Right ventricle myocardium inferior (tissue), 1 donor: ENCODE data around the gene COL4A2. TPM values are rescaled to one million over a fixed set of nuclear protein-coding genes. Genes with fewer than 3 reads are reported as not detected.

Source experiments
- ATAC-seq: fragments of 200-7000 bp; cut with Tn5 transposase; one replicate; pipeline ENCODE4 v1.9.1; 2020; ENCODE audit warnings: mild to moderate bottlenecking, moderate library complexity
- DNase-seq: peaks from one replicate; pipeline ENCODE4 v3.0.0; 2021; ENCODE audit errors: missing footprints
- intact Hi-C: fragments of 100-400 bp; cut with DNase I; formaldehyde crosslinking; loops from one replicate; pipeline ENCODE4 v1.11.0; 2022
- microRNA-seq: library from miRNA; unstranded; fragments of <30 nt; microRNA quantifications from one replicate; pipeline ENCODE4 v1.2.0, GENCODE V29; 2020
- total RNA-seq: library from RNA; stranded (reverse); fragmentation: NEBNext Ultra II Directional; extraction: Animal tissue kit (Norgen Biotek cat#: 25700); gene quantifications from one replicate; pipeline ENCODE4 v1.2.1, GENCODE V29; 2021
- donor health status: DM: no; HTN: yes; CAD: no; lungs with severe emphysema.

The COL4A2 gene
- total RNA-seq, 1 donor from 2014 or later, result 126 TPM

DNA sequence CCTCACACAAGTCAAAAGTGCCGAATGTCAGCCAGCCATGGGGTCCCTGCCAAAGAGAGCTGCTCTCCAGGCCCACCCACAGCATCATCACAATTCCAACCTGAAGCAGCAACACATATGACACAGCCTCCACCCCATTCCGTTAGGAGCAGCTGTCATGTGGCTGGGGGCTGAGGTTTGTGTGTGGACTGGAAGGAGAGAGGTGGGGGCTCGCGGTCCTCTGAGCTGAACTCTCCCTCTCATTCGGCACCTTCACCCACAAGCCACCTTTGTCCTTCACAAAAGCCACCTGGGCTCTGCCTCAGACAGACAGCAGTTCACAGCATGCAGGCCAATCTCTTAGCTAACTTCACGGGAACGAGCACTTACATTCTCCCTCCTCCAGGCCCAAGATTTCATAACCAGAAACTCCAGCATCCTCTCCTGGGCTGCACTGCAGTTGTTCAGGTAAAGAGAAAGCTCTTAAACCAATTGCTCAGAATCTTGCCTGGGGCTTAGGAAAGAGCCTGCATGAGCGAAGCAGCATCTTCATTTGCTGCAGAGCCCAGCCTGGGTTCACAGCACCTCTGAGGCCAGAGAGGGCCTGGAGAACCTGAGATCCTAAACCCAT is 247.2 kb downstream of the COL4A2 start:
- DNase-seq, result no peak
- intact Hi-C loops, result no loop called here
- no peak for ATAC-seq

DNA sequence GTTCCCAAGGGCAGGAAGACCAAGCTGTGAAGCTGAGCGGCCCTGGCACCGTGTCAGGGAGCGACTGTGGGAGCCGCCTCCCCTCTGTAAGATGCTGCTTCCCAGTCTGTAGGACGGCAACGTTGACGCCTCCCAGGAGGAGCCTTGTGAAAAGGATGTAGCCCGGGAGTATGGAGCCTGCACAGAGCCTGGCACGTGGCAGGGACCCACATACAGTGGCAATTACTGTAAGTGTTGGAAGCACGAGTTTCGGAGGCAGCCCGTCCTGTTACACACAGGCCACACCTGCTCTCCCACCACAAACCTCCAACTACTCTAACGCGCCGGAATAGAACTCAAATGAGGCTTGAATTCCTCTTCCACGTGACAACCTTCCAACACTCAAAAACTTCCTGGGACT is 247.9 kb downstream of the COL4A2 start:
- ATAC-seq (no peak), DNase-seq (no peak)
- intact Hi-C loops, result no loop called here

DNA sequence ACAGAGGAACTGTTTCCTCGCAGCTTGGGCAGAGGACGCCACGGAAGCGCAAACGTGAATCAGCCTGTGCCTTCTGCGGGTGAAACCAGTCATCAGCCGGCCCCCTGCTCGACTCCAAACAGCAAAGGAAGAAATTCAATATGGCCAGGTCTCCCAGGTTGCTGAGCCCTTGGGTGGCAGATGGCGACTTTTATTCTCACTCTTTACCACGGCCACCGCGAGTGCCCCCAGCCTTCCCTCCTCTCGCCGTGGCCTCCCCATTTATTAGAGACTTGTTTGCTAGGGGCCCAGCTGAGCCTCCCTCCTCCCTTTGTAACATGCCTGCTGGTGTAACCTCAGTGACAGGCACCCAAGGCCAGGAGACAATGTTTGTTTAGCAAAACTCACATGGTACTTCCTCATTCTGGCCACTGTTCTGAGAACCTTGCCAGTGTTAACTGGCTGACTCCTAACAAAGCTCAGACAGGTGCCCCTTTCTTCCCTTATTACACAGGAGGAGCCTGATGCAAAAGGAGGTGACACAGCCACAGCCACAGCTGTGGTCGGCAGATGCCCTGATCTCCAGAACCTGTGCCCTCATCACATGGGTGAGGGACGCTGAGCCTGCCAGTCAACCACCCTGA is 248.6 kb downstream of the COL4A2 start:
- intact Hi-C loops, result no loop called here
- ATAC-seq (no peak), DNase-seq (no peak)

DNA sequence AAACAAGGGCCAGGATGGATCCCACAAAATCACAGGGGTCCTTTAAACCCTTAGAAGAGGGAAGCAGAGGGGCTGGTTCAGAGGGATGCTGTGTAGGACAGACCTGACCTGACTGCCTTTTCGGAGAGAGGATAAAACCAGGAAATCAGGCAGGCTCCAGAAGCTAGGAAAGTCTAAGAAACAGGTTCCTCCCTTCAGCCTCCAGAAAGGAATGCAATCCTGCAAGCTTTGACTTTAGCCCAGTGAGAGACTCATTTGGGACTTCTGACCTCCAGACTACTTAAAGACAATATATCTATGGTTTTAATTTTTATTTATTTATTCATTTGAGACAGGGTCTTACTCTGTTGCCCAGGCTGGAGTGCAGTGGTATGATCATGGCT is 249.1 kb downstream of the COL4A2 start:
- no peak for DNase-seq
- intact Hi-C loops, result no loop called here
- no peak for ATAC-seq

DNA sequence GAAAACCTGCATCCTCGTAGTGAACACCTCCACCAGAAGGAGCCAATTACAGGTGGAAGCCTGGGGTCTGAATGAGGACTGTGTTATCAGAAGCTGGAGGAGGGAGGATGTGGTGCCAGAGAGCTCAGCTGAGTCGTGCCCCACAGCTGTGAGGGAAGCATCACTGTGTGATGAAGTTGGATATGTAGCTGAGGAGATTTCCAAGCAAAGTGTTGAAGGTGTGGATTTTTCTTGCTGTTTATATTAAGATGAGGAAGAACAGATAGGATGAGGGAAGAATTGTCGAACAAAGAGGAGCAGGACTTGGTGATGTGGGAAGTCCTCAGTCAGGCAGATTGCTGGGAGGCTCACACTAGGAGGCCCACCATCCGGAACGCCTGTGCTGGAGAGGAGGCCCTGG is 250.0 kb downstream of the COL4A2 start:
- no peak for DNase-seq
- no peak for ATAC-seq
- intact Hi-C loops, result no loop called here

DNA sequence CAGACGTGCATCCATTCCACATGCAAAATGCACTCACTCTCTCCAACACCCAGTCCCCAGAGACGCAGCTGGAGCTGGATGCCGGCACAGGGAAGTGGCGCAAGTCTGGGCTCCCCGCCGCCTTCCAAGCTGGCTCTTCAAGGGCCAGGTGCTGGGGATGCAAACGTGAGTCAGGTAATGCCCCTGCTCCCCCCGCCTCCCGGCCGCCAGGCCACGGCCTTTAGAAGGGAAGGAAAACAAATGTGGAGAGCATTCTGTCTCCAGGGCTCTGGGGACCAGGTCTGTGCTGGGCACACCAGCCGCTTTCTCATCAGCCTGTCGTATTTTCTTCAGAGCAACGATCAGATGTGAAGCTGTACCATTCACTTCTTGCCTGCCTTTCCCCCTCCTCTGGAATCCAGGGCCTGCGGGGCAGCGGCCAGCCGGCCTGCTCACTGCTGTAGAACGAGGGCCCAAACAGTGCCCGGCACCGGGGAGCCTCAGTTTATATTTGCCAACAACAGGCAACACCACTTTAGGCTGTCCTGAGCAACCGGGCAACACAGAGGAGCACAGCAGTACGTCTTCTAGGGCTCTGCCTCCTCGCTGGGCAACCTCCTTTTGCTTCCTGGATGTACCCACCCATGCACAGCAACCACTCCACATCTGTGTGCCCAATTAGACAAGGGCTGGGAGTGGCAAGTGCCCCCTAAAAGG is 250.7 kb downstream of the COL4A2 start:
- intact Hi-C loops, result no loop called here
- DNase-seq, result peak; percentile 71
- no peak for ATAC-seq

DNA sequence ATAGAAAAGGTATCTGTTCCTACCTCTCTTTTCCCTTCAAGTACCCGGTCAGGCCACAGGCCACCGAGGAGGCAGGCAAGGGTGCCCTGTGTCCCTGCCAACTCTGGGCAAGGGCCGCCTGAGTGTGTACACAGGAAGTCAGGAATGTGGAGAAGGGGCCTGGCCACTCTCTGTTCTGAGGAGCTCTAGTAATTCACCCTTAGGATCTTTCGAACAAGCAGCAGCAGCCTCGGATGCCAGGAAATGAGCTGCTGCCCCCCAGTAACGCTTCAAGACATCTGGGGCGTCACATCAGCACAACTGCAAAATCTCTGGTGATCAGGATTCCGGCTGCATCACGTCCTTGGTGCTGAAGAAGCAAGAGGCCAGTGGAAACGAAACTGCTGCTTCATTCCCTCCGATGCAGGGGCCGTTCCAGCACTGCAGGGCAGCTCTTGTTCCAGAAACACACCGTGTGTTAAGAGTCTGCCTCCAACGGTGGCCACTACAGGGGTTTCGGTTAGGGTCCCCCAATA is 252.4 kb downstream of the COL4A2 start:
- intact Hi-C loops, result no loop called here
- DNase-seq, result peak; percentile 64
- peak; percentile 56 for ATAC-seq

DNA sequence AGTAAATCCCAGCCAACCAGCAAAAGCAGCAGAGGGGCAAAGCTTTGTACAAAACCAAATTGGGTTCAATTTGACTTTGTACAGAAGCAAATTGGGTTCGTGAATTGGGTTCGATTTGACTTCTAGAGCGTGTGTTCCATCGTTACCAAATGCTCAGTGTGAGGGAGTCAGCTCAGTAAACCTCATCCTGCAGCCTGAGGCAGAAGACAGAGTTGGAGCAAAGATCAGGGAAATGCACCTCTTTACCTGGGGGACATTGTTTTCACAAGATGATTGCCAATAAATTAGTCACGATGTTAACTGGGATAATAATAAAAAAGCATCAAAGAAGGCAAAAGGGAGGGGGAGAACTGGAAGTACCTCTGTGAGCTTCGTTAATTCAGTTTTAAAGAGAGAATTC is 252.9 kb downstream of the COL4A2 start:
- no peak for ATAC-seq
- intact Hi-C loops, result loop anchor here (1.0 to 10.0 kb wide), 4 partner anchors 13 to 345 kb away; no protein-coding TSS in a partner anchor

DNA sequence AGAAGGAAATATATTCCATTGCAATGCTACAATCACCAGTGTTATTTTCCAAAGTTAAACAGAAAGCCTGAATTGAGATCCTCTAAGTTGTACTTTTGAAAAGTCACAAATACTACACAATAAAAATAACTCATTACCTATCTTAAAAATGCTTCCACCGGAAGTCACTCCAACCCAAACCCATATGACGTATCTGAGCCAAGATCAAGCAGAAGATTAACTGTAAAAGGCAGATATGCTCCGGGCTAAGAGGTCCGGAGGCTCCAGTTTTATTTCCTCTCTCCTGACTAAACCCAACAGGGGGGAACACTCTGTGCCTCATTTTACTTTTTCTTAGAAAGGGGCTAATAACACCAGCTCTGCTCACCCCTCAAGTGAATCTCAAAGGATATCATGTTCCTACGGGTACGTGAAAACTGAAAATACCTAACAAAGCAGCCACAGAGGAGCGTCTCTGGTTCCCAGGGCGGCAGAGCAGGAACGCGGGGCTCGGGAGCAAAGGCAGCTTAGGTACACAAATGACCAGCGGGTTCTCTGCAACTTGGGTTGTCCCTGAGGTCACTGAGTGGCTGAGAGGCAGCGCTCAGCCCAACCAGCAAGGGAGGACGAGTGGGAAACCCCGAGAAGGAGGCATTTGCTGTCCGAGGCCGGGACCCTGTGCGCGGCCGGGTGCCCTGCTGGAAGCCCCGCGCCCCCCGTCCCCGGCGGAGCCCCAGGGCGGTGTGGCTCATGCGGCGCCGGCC is 253.7 kb downstream of the COL4A2 start:
- ATAC-seq (peak; percentile 58), DNase-seq (no peak)
- intact Hi-C loops, result loop anchor here (1.0 to 10.0 kb wide), 4 partner anchors 14 to 346 kb away; no protein-coding TSS in a partner anchor

More for the DNA sequence above, 252.9 kb downstream of the COL4A2 start:
- DNase-seq, result no peak

DNA sequence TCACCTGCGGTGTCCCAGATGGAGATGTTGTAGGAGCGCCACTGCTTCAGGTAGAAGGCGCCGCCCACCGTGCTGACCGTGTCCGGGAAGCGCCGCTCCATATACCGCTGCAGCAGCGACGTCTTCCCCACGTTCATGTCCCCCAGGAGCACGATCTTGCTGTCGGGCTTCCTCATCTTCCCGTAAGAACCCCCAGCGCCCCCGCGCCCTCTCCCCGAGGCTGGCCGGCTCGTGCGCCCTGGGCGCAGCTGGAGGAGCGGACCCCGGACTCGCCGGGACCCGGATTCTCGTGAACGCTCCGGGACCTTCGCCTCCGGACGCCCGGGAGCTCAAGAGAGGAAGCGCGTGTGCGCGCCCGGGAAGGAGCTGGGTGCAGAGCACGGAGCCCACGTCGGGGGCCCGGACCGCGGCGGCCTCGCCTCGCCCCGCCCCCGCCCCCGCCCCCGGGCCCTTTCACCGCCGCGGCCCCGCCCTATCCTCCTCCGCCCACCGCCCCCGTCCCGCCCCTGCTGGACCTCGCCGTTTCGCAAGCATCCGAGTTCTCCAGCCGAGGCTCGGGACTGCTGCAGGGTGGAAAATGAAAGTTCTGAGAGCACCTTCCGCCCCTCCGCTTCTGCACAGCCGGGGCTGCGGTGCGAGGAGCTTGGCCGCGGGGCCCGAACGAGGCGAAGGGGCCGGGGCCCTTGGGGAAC is 254.4 kb downstream of the COL4A2 start, which contains the start of gene RAB20:
Gene RAB20 (minus strand): TSS at position 379 of the 692 bp plus-strand sequence. CDS start 203 bp downstream, at position 176.
- peak; percentile 87 for ATAC-seq
- intact Hi-C loops, result loop anchor here (2.0 to 10.0 kb wide), 4 partner anchors 15 to 347 kb away; no protein-coding TSS in a partner anchor
- DNase-seq, result peak; percentile 94

DNA sequence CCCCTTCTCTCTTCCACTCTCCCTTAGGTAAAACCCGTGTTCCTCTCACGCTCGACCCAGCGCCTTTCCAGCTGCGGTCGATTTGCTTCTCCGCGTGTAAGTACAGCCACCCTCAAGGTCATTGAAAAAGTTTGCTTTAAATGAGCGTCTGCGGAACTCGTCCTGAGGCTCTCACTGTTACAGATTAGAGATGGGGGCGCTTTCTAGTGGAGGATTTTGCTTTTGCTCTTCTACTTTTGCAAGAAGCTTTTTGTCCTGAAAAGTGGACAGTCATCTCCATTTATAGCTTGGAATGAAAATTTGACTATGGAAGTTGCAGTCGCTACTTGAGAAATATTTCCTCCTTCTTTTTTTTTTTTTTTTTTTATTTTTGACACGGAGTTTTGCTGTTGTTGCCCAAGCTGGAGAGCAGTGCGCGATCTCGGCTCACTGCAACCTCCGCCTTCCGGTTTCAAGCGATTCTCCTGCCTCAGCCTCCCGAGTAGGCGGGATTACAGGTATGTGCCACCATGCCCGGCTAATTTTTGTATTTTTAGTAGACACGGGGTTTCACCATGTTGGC is 255.0 kb downstream of the COL4A2 start:
- ATAC-seq (no peak), DNase-seq (no peak)

More for the DNA sequence above, 255.0 kb downstream of the COL4A2 start:
- intact Hi-C loops, result loop anchor here (2.0 to 10.0 kb wide), 2 partner anchors 107 to 347 kb away; no protein-coding TSS in a partner anchor

Small RNAs within 50 kb of the gene (microRNA-seq; reads per million reads assigned to microRNA genes)
- not detected for gene MIR8073

Other genes with a start within 250 kb of the COL4A2 start
- gene COL4A1, start 127 bp upstream of the COL4A2 start, total RNA-seq, result 128 TPM